ENCODE measurements around the gene TTC39C.
A peak's percentile ranks its signal among the peaks of the same experiment; 100 is the strongest.
"Not testable (repeated sequence)": the region's sequence is repeated elsewhere in the genome, so short reads cannot be mapped to it uniquely, and the experiment has no call there.

The TTC39C gene

GRCh38 chr18:24022161-24022560 is 7.6 kb downstream of the TTC39C start:
- no peak for ATAC-seq
- peaks cover 58% of the 10 kb centered on the region for H3K36me3 Mint-ChIP-seq
- peak overlapping the region; percentile 92 for H3K27ac Mint-ChIP-seq
- no peaks in the 10 kb centered on the region for H3K9me3 Mint-ChIP-seq
- peak overlapping the region; percentile 98 for H3K4me3 Mint-ChIP-seq
- peaks cover 88% of the 10 kb centered on the region for H3K4me1 Mint-ChIP-seq
- no peak for DNase-seq (ENCODE audit: low spot score in 2 of 2)

- peaks cover 91% of the 10 kb centered on the region for H3K4me1 Mint-ChIP-seq
- ATAC-seq, result no peak
- H3K4me3 Mint-ChIP-seq, result peak overlapping the region; percentile 31
- H3K36me3 Mint-ChIP-seq, result peaks cover 64% of the 10 kb centered on the region
- DNase-seq (ENCODE audit: low spot score in 2 of 2), result no peak
- peak overlapping the region; percentile 92 for H3K27ac Mint-ChIP-seq
- no peaks in the 10 kb centered on the region for H3K9me3 Mint-ChIP-seq
Measured at GRCh38 chr18:24023185-24023814, 8.7 kb downstream of the TTC39C start.

- H3K36me3 Mint-ChIP-seq, result peaks cover 64% of the 10 kb centered on the region
- ATAC-seq, result no peak
- no peak for DNase-seq (ENCODE audit: low spot score in 2 of 2)
- peak overlapping the region; percentile 21 for H3K4me3 Mint-ChIP-seq
- no peaks in the 10 kb centered on the region for H3K9me3 Mint-ChIP-seq
- peak overlapping the region; percentile 63 for H3K27ac Mint-ChIP-seq
- H3K4me1 Mint-ChIP-seq, result peaks cover 89% of the 10 kb centered on the region
Measured at GRCh38 chr18:24024425-24024824, 9.9 kb downstream of the TTC39C start.

GRCh38 chr18:24026457-24026856 is 11.9 kb downstream of the TTC39C start:
- peaks cover 84% of the 10 kb centered on the region for H3K4me1 Mint-ChIP-seq
- DNase-seq (ENCODE audit: low spot score in 2 of 2) (no peak), ATAC-seq (peak; percentile 14)
- H3K4me3 Mint-ChIP-seq, result peak overlapping the region; percentile 35
- peak overlapping the region; percentile 86 for H3K27ac Mint-ChIP-seq
- no peaks in the 10 kb centered on the region for H3K9me3 Mint-ChIP-seq
- peaks cover 46% of the 10 kb centered on the region for H3K36me3 Mint-ChIP-seq

GRCh38 chr18:24027156-24027827 is 12.7 kb downstream of the TTC39C start:
- Mint-ChIP-seq H3K4me1 (peaks cover 82% of the 10 kb centered on the region), H3K9me3 (no peaks in the 10 kb centered on the region), H3K27ac (peak overlapping the region; percentile 86), H3K4me3 (peak overlapping the region; percentile 13), H3K36me3 (peaks cover 38% of the 10 kb centered on the region)
- no peak for DNase-seq (ENCODE audit: low spot score in 2 of 2)
- no peak for ATAC-seq

GRCh38 chr18:24028946-24029345 is 14.4 kb downstream of the TTC39C start:
- peak overlapping the region; percentile 10 for H3K27ac Mint-ChIP-seq
- ATAC-seq; DNase-seq (ENCODE audit: low spot score in 2 of 2); H3K4me3 Mint-ChIP-seq; H3K9me3 Mint-ChIP-seq: not testable (repeated sequence)
- H3K4me1 Mint-ChIP-seq, result peaks cover 80% of the 10 kb centered on the region
- H3K36me3 Mint-ChIP-seq, result peaks cover 24% of the 10 kb centered on the region

- peaks cover 75% of the 10 kb centered on the region for H3K4me1 Mint-ChIP-seq
- H3K27ac Mint-ChIP-seq, result peak overlapping the region; percentile 60
- peak overlapping the region; percentile 4 for H3K4me3 Mint-ChIP-seq
- no peaks in the 10 kb centered on the region for H3K9me3 Mint-ChIP-seq
- no peak for ATAC-seq
- no peak for DNase-seq (ENCODE audit: low spot score in 2 of 2)
- peaks cover 20% of the 10 kb centered on the region for H3K36me3 Mint-ChIP-seq
Measured at GRCh38 chr18:24031318-24031717, 16.8 kb downstream of the TTC39C start.

- DNase-seq (ENCODE audit: low spot score in 2 of 2) (no peak), ATAC-seq (peak; percentile 64)
- H3K4me3 Mint-ChIP-seq, result peak overlapping the region; percentile 4
- peaks cover 14% of the 10 kb centered on the region for H3K36me3 Mint-ChIP-seq
- peaks cover 75% of the 10 kb centered on the region for H3K4me1 Mint-ChIP-seq
- no peaks in the 10 kb centered on the region for H3K9me3 Mint-ChIP-seq
- H3K27ac Mint-ChIP-seq, result peak overlapping the region; percentile 60
Measured at GRCh38 chr18:24031916-24032315, 17.4 kb downstream of the TTC39C start.

- Mint-ChIP-seq H3K36me3 (peaks cover 6% of the 10 kb centered on the region), H3K9me3 (no peaks in the 10 kb centered on the region), H3K27ac (peak overlapping the region; percentile 67), H3K4me3 (peak overlapping the region; percentile 39), H3K4me1 (peaks cover 74% of the 10 kb centered on the region)
- no peak for DNase-seq (ENCODE audit: low spot score in 2 of 2)
- ATAC-seq, result peak; percentile 91
Measured at GRCh38 chr18:24033641-24034412, 19.3 kb downstream of the TTC39C start.

- ATAC-seq (no peak), DNase-seq (ENCODE audit: low spot score in 2 of 2) (no peak)
- H3K4me1 Mint-ChIP-seq, result peaks cover 71% of the 10 kb centered on the region
- peaks cover 6% of the 10 kb centered on the region for H3K36me3 Mint-ChIP-seq
- no peak overlapping the region for H3K27ac Mint-ChIP-seq
- H3K9me3 Mint-ChIP-seq, result no peaks in the 10 kb centered on the region
- H3K4me3 Mint-ChIP-seq, result no peak overlapping the region
Measured at GRCh38 chr18:24035316-24035715, 20.8 kb downstream of the TTC39C start.

GRCh38 chr18:24039671-24040070 is 25.1 kb downstream of the TTC39C start:
- H3K36me3 Mint-ChIP-seq, result peaks cover 1% of the 10 kb centered on the region
- DNase-seq (ENCODE audit: low spot score in 2 of 2), result no peak
- peak; percentile 46 for ATAC-seq
- peaks cover 87% of the 10 kb centered on the region for H3K4me1 Mint-ChIP-seq
- peak overlapping the region; percentile 55 for H3K27ac Mint-ChIP-seq
- peak overlapping the region; percentile 53 for H3K4me3 Mint-ChIP-seq
- no peaks in the 10 kb centered on the region for H3K9me3 Mint-ChIP-seq

GRCh38 chr18:24041691-24042090 is 27.1 kb downstream of the TTC39C start:
- Mint-ChIP-seq H3K4me1 (peaks cover 73% of the 10 kb centered on the region), H3K9me3 (no peaks in the 10 kb centered on the region), H3K36me3 (no peaks in the 10 kb centered on the region), H3K27ac (no peak overlapping the region), H3K4me3 (peak overlapping the region; percentile 53)
- DNase-seq (ENCODE audit: low spot score in 2 of 2) (no peak), ATAC-seq (no peak)

GRCh38 chr18:24043403-24043802 is 28.8 kb downstream of the TTC39C start:
- Mint-ChIP-seq H3K4me1 (peaks cover 66% of the 10 kb centered on the region), H3K36me3 (no peaks in the 10 kb centered on the region), H3K27ac (peak overlapping the region; percentile 54), H3K4me3 (peak overlapping the region; percentile 17), H3K9me3 (no peaks in the 10 kb centered on the region)
- ATAC-seq (no peak), DNase-seq (ENCODE audit: low spot score in 2 of 2) (no peak)

GRCh38 chr18:24048261-24048660 is 33.7 kb downstream of the TTC39C start:
- Mint-ChIP-seq H3K9me3 (no peaks in the 10 kb centered on the region), H3K36me3 (peaks cover 21% of the 10 kb centered on the region), H3K4me1 (peaks cover 63% of the 10 kb centered on the region), H3K4me3 (peak overlapping the region; percentile 25), H3K27ac (peak overlapping the region; percentile 87)
- DNase-seq (ENCODE audit: low spot score in 2 of 2), result no peak
- ATAC-seq, result no peak

- DNase-seq (ENCODE audit: low spot score in 2 of 2) (no peak), ATAC-seq (no peak)
- Mint-ChIP-seq H3K9me3 (no peaks in the 10 kb centered on the region), H3K4me3 (peak overlapping the region; percentile 50), H3K36me3 (peaks cover 21% of the 10 kb centered on the region), H3K27ac (peak overlapping the region; percentile 87), H3K4me1 (peaks cover 63% of the 10 kb centered on the region)
Measured at GRCh38 chr18:24049142-24049541, 34.6 kb downstream of the TTC39C start.

All from stimulated activated effector memory CD8-positive, alpha-beta T cell treated with anti-CD3 and anti-CD28 coated beads, Interleukin-12 subunit alpha, Interleukin-12 subunit beta, amount 100 ng/mL, for 72 hours (primary cell).